HG03457 (cell line): ENCODE data around the gene LAG3.
"Not testable (repeated sequence)": the region's sequence is repeated elsewhere in the genome, so short reads cannot be mapped to it uniquely, and the experiment has no call there.

ENCODE experiments used
- ATAC-seq: cut with Tn5 transposase; IDR thresholded peaks from one replicate; pipeline ENCODE4 v1.9.1; 2021; ENCODE audit warnings: moderate number of reproducible peaks; ENCODE audit not compliant: unreplicated experiment

Gene LAG3

DNA sequence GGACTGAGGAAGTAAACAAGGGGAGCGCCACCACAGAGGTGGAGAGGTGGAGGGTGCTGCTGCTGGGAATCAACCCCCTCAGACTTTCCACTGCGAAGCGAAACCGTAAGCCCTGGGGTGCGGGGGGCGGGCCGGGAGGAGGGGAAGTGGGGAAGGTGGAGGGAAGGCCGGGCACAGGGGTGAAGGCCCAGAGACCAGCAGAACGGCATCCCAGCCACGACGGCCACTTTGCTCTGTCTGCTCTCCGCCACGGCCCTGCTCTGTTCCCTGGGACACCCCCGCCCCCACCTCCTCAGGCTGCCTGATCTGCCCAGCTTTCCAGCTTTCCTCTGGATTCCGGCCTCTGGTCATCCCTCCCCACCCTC, at the start of gene LAG3:
Gene LAG3 (plus strand): TSS at position 190 of the 365 bp plus-strand sequence. CDS start 333 bp downstream, outside the sequence.
- ATAC-seq, result no peak

DNA sequence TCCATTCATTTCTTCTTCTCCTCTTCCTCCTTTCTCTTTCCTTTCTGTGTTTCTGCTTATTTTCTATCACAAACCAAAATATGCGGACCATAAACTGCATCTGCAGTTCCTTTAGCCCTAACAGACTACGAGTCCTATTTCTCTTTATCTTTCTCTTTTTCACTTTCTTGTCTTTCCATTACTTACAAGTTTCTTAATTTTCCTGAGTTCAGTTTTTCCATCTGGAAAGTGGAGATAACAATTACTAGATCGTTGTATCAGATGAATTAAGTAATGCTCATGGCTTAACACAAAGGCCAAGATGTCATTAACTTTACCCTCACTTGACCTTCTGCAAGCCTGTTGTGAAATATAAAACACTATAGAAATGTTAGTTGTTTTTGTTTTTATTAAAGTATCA, 49.5 kb upstream of the LAG3 start:
- no peak for ATAC-seq

DNA sequence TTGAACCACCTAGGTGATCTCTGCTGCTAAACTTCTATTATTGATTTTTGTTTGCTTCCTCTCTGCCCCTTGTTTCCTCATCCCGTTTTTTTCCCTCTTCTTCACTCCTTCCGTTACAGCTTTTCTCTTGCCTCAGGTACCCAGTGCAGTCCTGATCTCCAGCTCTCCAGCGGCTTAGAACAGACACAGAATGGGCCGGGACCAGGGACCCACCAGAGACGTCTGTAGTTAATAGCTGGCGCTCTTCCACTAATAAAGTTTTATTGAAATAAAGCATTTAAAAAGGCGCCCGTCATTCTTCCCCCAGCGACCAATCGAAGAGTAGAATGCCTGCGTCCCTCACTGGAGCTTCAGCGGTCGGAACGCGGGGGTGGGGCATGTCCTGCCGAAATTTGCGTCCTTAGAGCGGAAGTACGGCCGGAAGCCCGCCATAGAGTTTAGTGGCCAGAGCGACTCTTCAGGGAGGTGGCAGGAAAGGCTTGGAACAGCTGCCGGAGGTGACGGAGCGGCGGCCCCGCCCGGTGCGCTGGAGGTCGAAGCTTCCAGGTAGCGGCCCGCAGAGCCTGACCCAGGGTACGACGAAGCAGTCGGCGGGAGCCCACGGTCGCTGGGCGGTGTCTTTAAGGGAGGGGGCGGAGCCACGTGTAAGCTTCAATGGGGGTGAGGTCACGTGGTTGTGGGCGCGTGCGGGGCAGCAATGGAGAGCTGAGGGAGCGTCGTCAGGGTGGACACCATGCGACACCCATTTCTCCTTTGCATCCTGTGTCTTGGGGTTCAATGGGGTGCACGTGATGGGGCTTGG, 48.5 kb upstream of the LAG3 start, which contains the start of gene COPS7A:
Gene COPS7A (plus strand): TSS at position 440 of the 802 bp plus-strand sequence. CDS start 611 bp downstream, outside the sequence.
- ATAC-seq, result peak; percentile 91

DNA sequence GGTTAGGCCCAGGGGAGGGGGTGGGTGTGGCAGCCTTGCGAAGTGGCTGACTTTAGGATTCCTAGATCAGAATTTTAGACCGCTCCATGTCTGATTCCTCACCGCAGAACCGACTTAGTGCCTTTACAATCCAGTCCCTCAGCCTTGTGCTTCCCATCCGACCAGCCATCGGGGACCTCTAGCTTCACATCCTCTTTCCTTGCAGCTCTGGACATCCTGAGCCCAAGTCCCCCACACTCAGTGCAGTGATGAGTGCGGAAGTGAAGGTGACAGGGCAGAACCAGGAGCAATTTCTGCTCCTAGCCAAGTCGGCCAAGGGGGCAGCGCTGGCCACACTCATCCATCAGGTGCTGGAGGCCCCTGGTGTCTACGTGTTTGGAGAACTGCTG, 47.9 kb upstream of the LAG3 start:
- peak; percentile 10 for ATAC-seq

DNA sequence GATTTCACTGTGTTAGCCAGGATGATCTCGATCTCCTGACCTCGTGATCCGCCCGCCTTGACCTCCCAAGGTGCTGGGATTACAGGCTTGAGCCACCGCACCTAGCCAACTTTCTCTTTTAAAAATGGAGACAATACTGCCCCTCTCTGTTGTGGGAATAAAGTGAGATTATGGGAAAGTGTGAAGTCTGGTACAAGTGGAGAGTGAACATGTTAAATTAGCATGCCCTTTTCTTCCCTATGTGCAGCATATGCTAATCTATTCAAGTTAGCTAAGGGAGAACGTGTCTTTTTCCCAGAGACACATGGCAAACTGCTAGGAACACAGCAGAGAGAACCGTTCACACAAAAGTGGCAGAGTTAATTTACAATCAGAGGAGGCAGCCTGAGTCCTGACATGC, 47.0 kb upstream of the LAG3 start:
- no peak for ATAC-seq

DNA sequence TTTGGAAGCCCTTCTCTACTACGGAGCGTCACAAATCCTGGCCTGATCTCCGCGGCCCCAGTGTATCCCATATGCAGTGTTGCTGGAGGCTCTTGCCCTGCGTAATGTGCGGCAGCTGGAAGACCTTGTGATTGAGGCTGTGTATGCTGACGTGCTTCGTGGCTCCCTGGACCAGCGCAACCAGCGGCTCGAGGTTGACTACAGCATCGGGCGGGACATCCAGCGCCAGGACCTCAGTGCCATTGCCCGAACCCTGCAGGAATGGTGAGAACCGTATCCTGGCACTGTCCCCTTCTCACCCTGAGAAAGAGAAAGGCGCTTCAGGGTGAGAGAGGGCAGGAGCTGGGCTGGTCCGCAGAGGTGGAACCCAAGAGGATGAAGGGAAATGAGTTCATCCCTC, 43.1 kb upstream of the LAG3 start:
- no peak for ATAC-seq

DNA sequence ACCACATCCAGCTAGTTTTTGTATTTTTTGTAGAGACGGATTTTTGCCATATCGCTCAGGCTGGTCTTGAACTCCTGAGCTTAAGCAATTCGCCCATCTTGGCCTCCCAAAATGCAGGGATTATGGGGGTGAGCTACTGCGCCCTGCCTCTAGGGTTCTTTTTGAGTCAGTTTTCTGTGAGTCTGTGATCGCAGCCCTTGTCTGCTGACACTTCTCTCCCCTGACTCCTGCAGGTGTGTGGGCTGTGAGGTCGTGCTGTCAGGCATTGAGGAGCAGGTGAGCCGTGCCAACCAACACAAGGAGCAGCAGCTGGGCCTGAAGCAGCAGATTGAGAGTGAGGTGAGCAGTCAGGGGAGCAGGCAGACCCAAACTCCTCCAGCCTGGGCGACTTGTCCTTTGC, 42.2 kb upstream of the LAG3 start:
- no peak for ATAC-seq

DNA sequence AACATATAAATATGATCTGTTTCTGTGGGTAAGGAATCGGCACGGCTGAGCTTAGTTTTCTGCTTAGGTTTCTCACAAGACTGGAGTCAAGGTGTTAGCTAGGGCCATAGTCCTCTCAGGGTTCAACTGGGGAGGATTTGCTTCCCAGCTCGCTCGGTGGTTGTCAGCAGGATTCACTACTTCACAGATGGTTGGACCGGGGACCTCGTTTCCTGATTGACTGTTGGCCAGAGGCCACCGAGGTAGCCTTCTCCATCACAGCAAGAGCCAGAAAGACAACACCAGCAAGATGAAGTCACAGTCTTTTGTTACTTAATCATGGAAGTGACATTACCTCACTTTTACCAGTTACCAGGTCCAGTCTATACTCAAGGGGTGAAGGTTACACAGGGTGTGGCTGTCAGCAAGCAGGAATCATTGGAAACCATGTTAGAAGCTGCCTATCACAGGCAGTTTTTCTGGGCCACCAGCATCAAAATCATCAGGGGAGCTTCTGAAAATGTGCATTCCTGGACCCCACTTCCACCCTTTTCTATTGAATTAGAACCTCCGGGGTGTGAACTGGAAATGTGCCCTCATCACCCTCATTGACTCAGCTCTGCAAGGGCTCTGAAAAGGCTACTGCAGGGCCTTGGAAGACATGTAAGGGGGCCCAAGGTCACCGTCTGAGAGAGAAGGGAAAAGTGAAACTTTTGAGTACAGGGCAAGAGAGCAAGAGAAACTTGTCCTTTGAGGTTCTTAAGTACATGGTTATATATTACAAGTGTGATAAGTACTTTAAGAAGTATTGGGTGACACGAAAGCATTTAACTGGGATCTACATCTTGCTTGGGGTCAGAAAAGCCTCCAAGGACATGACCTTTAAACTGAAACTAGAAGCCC, 37.6 kb upstream of the LAG3 start:
- no peak for ATAC-seq

DNA sequence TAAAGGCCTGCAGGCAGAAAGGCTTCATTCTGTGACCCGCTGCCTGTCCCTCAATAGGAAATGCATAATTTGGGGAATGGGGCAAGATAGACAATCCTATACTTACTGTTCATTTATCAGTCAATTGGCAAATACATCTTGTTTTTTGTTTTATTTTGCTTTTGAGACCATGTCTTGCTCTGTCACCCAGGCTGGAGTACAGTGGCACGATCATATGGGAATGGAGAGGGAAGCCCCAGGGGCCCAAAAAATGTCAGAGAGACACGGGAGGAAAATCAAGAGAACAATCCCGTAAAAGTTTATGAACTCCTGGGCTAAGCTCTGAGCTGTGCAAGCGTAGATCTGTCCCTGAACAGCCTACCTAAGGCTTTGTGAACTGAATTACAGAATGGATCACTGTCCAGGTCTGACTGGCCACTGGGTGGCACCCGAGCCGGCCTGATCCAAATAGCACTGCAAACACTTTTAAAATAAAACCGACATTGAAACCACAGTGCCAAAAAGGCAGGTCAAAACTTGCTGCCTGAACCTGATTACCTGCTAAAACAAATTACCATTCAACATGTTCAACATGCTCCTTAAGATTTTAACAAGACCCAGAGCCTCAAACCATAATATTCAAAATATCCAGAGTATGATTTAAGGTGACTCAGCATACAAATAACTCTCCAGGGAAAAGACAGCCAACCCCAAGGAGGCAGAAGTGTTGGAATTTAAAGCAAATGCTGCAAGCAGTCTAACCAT, 36.7 kb upstream of the LAG3 start:
- no peak for ATAC-seq

DNA sequence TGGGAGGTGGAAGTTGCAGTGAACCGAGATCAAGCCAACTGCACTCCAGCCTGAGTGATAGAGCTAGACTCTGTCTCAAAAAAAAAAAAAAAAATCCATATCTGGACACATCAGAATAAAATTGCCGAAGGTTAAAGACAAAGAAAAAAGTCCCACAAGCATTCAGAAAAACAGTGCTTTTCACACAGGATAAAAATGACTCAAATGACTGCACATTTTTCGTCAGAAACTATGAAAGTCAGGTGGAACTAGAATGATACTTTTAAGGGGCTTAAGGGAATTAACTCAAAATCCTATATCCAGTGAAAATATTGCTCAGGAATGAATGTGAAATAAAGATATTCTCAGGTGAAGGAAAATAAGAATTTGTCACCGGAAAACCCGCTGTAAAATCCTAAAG, 35.6 kb upstream of the LAG3 start:
- ATAC-seq, result no peak

DNA sequence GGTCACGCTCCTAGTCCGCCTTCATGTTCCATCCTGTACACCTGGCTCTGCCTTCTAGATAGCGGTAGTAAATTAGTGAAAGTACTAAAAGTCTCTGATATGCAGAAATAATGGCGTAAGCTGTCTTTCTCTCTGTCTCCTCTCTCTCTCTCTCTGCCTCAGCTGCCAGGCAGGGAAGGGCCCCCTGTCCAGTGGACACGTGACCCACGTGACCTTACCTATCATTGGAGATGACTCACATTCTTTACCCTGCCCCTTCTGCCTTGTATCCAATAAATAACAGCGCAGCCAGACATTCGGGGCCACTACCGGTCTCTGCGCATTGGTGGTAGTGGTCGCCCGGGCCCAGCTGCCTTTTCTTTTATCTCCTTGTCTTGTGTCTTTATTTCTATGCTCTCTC, 30.2 kb upstream of the LAG3 start:
- ATAC-seq, result not testable (repeated sequence)

DNA sequence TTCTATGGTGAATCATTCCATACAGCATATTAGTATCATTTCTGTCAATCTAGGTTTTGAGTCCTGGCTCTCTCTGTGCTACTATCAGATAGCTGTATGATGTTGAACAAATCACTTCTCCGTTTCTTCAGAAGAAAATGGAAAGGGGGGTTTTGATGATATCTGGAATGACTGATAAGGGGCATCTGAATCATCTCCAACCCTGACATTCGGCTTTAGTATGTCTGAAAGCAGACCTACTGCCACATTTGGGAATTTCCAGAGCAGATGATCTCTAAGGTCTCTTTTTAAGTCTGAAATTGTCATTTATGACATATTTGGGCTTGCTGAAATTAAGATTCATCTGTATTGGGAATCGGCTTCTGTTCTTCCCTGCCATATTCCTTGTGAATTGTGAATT, 29.5 kb upstream of the LAG3 start:
- ATAC-seq, result no peak

DNA sequence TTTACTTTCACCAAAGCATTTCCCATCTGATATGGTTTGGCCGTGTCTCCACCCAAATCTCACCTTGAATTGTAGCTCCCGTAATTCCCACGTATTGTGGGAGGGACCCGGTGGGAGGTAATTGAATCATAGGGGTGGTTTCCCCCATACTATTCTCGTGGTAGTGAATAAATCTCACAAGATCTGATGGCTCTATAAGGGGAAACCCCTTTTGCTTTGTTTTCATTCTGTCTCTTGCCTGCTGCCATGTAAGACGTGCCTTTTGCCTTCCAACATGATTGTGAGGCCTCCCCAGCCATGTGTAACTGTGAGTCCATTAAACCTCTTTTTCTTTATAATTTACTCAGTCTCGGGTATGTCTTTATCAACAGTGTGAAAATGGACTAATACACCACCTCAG, 29.0 kb upstream of the LAG3 start:
- ATAC-seq, result not testable (repeated sequence)

DNA sequence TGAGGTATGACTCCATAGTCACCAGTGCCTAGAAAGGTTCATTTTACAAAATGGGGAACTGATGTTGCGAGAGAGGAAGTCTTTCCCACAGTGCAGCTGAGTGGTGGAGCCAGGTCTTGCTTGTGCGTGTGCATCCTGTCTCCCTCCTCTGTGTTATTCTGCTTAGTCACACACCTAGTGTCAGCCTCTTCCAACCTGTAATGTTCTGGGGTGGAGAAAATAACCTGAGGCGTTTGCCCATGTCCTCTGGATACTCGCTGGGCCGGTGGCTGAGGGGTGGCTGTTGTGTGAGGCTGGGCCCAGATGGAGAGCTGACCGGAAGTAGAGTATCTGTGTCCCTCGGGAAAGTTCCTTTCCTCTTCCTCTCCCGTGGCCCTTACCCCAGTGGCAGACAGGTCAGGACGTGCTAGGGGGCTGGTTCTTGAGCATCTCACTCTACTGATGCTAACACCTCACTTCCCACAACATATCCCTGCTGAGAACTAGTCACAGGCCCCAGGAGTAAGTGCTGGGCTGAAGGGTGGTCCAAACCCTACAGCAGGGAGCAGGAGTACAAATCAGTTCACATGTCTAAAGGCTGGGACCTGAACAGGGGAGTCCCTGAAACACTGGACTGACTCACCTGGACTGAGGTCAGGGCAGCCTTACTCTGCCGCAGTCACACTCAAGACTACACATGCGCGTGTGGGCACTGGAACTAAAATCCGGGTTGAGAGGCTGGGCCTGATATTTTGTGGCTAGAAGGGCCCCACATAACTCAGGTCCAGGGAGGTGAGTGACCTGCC, 26.4 kb upstream of the LAG3 start:
- ATAC-seq, result no peak

DNA sequence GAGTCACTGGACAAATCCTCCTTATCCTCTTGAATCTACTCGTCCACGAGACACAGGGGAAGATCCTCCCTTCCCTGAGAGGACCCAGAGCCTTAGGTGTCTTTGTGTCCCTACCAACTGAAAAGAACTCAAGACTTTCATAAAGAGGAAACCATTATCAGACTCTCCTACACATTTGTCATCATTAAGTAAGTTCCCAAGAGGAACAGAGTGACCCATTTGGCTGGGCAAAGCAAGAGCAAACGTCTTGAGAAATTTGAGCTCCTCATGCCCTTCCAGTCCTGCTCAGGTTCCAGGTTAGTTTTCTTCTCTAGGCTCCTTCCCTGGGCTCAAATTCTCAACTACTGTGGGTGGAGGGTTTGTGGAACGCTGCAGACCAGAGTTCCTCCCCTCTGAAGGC, 25.1 kb upstream of the LAG3 start:
- ATAC-seq, result no peak

DNA sequence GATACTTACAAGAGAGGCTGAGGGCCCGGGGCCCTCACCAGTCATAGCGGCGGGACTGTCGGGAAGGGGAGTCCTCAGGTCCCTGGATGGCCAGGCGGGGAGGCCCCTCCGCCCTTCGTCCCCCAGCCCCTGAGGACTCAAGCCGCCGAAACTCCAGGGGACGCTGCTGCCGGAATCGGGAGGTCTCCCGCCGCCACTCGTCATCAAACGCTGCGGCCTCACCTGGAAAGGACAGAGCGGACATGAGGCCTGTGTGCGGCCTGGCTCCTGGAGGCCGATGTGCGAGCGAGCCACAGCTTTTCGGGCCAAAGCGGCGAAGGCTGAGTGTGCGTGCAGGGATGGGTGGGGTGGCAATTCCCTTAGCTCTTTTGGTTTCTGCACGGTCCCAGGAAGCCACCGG, 23.6 kb upstream of the LAG3 start:
- ATAC-seq, result no peak

DNA sequence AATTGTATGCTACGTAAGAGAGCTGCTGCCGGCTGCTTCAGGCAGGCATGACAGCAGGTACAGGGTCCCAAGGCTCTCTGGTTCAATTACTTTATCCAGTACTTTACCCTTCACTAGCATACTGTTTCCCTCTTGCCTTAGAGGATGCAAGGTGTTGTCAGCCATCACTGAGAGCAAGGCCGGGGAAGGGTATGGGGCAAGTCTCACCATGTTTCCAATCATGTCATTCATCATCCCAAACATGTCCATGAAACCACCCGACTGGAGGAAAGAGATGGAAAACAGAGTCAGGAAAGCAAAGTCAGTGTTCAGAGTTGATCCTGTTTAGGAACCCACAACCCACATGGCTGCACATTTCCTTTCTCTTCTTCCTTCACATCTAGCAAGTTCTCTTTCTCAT, 21.8 kb upstream of the LAG3 start:
- ATAC-seq, result no peak

DNA sequence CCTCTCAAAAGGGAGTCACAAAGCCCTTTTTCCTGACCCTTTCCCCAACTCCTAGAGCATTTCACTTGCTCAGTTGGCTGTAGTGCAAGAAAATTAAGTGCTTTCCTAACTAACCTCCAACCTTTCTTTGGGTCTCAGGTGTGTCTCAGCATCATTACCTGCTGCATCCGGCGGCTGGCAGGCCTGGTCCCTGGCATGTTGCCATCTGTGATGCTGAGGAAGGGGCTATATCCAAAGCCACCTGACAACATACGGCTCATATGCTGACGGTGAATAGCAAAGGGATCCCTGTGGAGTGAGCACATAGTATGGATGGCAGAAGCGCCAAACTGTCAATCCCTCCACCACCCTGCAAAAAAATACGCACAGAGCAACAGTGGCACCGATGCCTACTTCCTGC, 20.6 kb upstream of the LAG3 start:
- ATAC-seq, result no peak

DNA sequence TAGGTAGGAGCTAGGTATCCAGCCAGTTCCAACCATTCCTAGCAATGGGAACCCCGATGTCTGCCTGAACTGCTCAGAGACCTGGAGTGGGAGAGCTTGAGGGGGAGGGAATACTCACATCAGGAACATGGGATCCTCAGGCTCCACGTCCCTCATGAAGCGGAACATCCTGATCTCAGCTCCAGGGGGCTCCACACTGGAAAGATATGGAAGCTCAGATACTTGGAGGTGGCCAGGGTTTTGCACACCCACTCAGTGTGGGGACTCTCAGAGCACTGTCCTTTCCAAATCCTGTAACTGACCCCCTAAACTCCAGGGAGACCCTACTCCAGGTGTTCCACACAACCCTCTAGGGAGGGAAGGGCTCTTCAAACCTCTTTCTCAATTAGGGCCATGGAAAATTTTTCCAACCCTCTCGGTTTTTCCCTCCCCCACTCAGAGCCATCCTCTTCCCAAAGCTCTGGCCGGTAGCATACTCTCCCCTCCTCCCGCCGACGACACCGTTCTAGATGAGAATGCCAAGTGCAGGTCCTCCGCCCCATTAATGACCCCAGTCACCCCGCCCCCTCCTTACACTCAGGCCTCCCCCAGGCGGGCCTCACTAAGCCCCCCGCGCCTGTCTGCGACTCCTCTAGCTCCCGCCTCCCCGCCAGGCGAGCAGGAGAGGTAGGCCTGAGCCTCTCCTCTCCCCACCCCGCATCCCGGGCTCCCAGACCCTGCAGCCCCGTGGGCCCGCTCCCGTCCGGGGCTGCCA, 20.0 kb upstream of the LAG3 start:
- no peak for ATAC-seq
